ENCODE data around the gene RERE.

RERE gene

DNA sequence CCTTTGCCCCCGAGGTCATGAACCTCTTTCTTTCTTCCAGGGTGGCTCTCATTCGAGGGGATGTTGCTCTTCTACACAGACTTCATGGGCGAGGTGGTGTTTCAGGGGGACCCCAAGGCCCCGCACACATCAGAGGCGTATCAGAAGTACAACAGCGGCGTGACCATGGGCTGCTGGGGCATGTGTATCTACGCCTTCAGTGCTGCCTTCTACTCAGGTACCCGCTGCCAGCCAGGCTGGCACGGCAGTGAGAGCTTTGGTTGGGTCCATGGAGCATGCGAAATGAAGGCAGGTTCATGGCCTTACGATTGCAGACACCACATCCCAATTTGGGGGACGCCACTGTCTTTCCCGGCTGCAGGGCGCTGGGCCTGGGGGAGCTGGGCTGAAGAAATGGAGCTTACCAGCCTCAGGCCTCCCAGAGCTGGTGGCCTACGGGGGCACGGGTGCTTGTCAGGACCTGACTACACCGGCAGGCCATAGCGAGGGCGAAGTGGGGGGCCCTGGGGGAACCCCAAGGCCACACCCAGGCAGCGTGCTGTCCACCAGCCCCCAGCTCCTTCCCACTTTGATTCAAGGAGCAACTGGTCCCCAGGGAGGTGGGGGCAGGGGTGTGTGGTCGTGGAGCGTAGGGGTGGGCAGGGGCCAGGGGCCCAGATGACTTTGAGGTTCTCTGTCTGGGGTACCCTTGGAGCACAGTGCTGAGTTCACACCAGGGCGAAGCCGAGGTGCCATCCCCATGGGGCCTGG lies 479.5 kb downstream of the RERE start:
- FAIRE-seq, result no peak

DNA sequence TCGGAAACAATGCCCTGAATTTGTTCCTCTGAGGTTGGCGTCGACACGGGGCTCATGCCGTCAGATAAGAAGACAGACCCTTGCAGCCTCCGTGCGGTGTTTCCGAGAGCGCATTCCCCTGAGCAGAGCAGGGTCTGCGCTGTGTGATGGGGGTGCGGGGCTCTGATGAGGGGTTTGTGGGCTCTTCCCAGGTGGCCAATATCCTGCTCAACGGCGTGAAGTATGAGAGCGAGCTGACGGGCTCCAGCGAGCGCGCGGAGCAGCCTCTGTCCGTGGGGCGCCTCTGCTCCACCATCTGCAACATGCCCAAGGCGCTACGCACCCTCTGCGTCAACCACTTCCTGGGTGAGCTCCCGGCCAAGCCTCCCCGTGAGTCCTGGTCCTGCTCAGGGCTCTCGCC lies 482.2 kb downstream of the RERE start:
- FAIRE-seq, result no peak

- no peak for FAIRE-seq
Observed at GRCh38 chr1:8334106-8334851, 483.2 kb downstream of the RERE start.

DNA sequence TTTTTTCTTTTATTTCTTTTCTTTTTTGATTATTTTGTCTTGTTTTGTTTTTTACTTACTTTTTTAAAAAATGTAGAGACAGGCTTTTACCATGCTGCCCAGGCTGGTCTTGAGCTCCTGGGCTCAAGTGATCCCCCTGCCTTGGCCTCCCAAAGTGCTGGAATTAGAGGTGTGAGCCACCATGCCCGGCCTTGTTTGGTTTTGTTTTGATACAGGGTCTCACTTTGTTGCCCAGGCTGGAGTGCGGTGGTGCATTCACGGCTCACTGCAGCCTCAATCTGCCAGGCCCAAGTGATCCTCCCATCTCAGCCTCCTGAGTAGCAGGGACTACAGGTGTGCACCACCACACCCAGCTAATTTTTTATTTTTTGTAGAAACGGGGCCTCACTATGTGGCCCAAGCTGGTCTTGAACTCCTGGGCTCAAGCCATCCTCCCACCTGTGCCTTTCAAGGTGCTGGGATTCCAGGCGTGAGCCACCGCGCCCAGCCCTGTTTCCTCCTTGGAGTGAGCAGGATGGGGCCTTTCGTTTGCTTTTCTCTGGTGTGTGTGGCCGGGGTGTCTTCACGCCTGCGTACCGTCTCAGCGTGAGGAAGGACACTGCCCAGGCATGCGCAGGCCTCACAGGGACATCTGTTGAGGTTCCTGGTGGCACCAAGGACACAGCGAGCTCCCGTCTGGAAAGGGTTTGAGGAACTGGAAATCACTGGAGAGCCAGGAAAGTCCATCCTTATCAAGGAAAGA lies 484.0 kb downstream of the RERE start:
- FAIRE-seq, result no peak

DNA sequence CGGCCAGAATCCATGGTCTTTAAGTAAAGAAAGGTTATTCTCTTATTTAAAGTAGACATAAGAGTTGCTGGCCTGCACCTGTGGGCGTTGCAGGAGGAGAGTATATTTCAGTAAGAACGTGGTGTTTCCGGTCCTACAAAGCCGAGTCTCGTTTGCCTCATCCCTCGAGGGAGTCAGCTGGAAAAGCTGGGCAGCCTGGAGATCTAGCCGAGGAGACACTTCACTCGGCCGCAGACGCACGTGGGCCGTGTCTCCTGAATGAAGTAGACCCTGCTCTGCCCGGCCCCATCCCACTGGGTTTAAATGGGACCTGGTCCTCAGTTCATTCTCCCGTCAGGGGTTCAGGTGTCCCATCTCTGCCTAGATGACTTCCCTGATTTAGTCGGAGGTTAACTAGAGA lies 484.6 kb downstream of the RERE start:
- FAIRE-seq, result no peak

DNA sequence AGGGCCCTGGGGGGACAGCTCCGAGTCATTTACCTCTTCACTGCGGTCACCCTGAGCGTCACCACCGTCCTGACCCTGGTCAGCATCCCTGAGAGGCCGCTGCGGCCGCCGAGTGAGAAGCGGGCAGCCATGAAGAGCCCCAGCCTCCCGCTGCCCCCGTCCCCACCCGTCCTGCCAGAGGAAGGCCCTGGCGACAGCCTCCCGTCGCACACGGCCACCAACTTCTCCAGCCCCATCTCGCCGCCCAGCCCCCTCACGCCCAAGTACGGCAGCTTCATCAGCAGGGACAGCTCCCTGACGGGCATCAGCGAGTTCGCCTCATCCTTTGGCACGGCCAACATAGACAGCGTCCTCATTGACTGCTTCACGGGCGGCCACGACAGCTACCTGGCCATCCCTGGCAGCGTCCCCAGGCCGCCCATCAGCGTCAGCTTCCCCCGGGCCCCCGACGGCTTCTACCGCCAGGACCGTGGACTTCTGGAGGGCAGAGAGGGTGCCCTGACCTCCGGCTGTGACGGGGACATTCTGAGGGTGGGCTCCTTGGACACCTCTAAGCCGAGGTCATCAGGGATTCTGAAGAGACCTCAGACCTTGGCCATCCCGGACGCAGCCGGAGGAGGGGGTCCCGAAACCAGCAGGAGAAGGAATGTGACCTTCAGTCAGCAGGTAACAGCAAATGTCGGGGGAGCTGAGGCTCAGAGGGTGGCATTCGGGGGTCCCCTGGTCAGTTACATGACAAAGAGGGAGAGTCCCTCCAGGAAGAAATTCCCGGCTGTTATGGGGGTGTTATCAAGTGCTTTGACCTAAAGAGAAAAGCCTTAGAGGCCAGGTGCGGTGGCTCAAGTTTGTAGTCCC lies 486.9 kb downstream of the RERE start:
- FAIRE-seq, result no peak

GRCh38 chr1:8329858-8330257 lies 487.6 kb downstream of the RERE start:
- no peak for FAIRE-seq

DNA sequence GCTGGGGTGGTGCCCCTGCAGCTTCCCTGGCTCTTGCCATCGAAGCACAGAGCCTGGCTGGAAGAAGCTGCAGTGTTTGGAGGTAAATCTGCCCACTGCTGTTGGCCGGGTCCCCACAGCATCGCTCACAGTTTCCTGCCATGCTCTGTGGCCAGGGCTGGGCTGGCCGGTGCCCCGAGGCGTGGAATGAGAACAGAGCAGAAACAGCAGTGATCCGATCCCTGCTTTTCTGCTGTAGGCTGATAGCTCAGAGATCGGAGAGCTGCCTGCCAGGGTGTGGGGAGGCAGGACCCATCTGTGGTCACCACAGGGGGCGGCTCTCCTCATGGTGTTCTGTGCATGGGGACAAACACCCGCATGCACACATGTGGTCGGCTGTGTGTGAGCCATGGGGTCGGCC lies 488.0 kb downstream of the RERE start:
- no peak for FAIRE-seq

- FAIRE-seq, result no peak
Observed at GRCh38 chr1:8328271-8328670, 489.2 kb downstream of the RERE start.

DNA sequence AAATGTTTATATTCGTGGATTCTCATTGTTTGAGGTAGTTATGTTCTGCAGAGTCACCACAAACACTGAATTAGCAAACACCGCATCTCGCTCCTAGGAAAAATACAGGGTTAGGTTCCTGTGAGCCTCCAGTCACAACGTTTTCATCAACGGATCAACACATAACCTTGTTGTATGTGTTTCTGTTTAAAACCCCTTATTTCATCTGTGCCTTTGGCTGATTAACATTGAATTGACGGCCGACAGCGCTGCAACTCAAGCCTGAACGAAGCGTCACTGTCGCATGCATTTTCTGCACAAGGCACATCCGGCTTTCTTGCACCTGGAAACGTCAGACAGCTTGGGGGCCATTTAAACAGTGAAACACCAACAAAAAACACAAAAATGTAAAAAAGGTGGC lies 491.2 kb downstream of the RERE start:
- no peak for FAIRE-seq

DNA sequence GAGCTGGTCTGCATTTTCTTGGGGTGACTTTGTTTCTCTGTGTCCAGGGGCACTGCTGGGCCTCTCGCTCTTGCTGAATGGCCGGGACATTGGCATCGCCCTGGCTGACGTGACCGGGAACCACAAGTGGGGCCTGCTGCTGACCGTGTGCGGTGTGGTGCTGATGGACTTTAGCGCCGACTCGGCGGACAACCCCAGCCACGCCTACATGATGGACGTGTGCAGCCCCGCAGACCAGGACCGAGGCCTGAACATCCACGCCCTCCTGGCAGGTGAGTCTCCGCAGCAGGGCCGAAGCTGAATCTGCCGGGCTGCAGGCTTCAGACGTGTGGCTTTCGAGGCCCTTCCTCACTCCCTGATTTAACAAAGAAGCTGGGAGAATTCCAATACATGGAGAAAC lies 491.7 kb downstream of the RERE start:
- FAIRE-seq, result no peak

DNA sequence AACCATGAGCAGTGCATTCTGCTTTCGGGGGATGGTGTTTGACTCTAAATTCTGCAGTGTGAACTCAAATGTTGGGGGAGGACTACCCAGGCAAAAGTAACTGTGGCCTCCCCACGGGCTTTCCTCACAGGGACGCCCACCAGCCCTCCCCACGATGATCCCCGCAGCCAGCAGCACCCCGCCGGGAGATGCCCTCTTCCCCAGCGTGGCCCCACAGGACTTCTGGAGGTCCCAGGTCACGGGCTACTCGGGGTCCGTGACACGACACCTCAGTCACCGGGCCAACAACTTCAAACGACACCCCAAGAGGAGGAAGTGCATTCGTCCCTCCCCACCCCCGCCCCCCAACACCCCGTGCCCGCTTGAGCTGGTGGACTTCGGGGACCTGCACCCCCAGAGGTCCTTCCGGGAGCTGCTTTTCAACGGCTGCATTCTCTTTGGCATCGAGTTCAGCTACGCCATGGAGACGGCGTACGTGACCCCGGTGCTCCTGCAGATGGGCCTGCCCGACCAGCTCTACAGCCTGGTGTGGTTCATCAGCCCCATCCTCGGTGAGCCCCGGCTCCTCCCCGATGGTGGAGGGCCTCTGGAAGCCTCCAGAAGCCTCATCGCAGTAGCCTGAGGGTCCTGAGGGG lies 493.1 kb downstream of the RERE start:
- no peak for FAIRE-seq

DNA sequence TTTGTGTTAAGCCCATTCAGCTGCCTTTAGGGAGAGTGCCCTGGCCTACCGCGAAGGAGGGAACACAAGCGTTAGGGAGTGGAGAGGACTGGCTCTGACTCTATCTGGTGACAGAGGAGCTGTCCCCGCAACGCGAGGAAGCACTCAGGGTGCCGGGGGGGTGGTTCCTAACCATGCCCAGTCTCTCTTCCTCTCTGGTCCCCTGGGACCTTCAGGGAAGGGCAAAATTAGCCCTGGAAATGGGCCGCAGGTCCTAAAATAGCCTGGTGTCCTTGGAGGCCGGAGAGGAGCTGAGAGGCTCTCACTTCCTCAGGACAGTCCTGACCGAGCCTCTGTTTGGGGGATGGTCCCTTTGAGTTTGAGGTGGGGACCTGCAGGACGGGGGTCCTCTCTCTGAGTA lies 493.7 kb downstream of the RERE start:
- FAIRE-seq, result no peak

DNA sequence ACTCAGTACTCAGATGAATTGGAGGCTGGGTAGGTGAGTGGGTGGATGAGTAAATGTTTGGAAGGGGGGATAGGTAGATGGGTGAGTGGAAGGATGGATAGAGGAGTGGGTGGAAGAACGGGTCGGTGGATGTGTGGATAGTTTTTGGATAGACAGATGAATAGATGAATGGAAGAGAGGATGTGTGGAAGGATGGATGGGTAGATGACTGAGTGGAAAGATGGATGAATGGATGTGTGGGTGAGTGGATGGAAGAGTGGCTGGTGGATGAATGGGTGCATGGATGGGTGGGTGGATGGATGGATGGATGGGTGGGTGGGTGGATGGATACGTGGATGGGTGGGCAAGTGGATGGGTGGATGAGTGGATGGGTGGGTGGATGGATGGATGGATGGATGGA lies 495.8 kb downstream of the RERE start:
- no peak for FAIRE-seq

DNA sequence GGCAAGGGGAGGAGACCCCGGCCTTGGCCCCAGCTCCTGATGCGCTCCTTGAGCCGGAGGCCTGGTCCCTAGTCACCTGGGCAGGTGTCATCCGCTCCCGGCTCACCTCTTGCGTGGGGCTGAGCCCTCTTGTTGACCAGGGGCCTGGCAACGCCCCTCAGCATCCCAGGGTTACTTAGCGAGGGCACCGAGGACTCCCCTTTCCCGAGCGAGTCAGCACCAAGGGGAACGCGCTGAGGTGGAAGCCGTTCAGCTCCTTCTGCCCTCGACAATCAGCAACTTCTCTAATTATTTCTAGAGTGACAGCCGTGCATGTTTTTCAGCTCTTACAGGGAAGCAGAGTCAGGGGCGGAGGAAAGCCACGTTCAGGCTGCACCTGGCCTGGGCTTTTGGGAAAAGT lies 499.0 kb downstream of the RERE start:
- no peak for FAIRE-seq

- no peak for FAIRE-seq
Observed at GRCh38 chr1:8317647-8318381, 499.6 kb downstream of the RERE start, which contains the start of gene SLC45A1. TSS of gene SLC45A1 (plus strand) at chr1:8318114. CDS start at chr1:8324330, 6,216 bp downstream.

DNA sequence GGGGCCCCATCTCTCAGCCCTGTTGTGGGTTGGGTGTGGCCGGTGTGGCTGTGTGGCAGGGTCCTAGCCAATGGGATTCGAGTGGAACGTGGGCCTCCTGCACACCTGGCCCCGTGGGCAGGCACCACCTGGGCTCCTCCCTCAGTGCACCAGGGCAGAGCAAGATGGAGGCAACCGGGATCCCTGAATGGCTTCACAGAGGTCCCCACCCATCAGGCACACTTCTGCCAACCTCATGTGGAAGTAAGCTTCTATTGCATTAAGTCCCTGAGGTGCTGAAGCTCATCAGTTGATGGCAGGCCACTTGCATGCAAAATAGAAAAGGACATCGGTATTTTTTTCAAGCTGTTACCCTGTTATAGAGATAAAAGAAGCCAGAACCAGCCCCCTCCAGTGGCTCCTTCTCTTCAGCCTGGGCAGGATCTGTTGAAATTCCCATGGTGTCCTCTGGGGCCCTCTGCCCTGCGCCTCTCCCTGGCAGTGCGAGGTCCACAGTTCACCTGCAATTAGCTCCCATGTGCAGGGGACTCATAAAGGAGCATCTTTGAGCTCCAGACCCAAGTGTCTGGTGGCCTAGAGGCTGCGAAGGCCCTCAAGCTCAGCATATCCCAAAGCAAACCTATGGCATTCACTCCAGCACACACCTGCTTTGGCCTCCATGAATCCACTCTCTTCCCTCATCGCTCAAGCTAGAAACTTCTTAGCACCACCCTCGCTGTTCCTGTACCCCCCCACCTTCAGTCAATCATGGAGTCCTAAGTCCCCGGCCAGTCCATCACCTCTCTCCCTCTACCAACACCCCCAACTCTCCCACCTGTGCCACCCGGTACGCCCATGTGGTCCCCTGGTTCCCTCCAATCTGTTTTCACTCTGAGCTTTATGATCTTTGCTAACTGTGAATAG lies 501.6 kb downstream of the RERE start:
- no peak for FAIRE-seq

- FAIRE-seq, result no peak
Observed at GRCh38 chr1:8314346-8315280, 502.8 kb downstream of the RERE start.

DNA sequence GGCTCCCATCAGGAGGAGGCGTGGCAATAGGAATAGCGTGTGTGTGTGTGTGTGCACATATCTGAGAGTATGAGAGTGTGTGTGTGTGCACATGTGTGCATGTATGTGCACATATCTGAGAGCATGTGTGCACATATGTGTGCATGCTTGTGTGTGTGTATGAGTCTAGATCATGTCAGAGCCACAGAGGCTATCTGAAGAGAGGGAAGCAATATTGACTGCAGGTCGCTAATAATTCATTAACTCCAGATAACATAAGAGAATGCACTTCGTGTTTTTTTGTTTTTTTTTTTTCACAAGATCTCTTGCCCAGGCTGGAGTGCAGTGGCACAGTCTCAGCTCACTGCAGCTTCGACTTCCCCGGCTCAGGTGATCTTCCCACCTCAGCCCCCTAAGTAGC lies 504.2 kb downstream of the RERE start:
- FAIRE-seq, result no peak

All from colon (tissue), 2 donors.